ENCODE data around the gene NGB. TPM values are rescaled to one million over a fixed set of nuclear protein-coding genes. Genes with fewer than 3 reads are reported as not detected.

The NGB gene
- total and polyA plus RNA-seq, 2 donors (not counting 1 experiment from before 2014, with no cell fraction given), result not detected

DNA sequence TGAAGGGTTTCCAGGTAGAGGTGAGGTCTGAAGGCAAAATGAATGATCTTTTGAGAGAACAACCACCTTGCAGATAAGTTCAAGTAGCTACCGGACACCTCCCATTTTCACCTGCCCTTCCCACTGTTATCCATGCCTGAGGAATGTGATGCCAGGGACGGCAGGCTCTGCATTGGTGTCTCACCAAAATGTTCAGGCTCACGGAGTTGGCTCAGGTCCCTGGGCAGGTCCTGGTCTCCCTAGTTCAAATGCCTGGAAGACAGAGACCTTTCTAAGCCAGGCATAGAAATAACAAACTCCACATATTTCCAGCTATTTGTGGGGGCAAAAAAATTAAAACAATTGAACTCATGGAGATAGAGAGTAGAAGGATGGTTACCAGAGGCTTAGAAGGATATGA, 53.5 kb downstream of the NGB start:
- TF ChIP-seq, protein P1, sequence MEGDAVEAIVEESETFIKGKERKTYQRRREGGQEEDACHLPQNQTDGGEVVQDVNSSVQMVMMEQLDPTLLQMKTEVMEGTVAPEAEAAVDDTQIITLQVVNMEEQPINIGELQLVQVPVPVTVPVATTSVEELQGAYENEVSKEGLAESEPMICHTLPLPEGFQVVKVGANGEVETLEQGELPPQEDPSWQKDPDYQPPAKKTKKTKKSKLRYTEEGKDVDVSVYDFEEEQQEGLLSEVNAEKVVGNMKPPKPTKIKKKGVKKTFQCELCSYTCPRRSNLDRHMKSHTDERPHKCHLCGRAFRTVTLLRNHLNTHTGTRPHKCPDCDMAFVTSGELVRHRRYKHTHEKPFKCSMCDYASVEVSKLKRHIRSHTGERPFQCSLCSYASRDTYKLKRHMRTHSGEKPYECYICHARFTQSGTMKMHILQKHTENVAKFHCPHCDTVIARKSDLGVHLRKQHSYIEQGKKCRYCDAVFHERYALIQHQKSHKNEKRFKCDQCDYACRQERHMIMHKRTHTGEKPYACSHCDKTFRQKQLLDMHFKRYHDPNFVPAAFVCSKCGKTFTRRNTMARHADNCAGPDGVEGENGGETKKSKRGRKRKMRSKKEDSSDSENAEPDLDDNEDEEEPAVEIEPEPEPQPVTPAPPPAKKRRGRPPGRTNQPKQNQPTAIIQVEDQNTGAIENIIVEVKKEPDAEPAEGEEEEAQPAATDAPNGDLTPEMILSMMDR (IDR thresholded peaks at IDR 0.05), result no peak
- TF ChIP-seq EZH2 (IDR thresholded peaks at IDR 0.05; ENCODE audit: borderline replicate concordance, insufficient read depth, low read depth, low read length, poor library complexity, severe bottlenecking), result no peak
- Histone ChIP-seq H2AFZ (ENCODE audit: insufficient read depth, low read depth, low read length, poor library complexity, severe bottlenecking) (no peak overlapping the region), H3K4me2 (replicated peaks; ENCODE audit: low read depth, low read length, poor library complexity, severe bottlenecking) (no peak overlapping the region), H3K36me3 (replicated peaks in 1 of 2; ENCODE audit: control extremely low read depth in 1 of 2, control insufficient read depth in 1 of 2, extremely low read depth in 1 of 2, insufficient read depth in 2 of 2, low read length in 1 of 2) (no peaks in the 10 kb centered on the region), H3K79me2 (ENCODE audit: control insufficient read depth, insufficient read depth, low read length) (no peaks in the 10 kb centered on the region), H3K9me3 (ENCODE audit: control extremely low read depth in 1 of 3, control insufficient read depth in 2 of 3, insufficient read depth in 1 of 3, low read length in 2 of 3) (peaks cover 0 to 4% (median 0%) of the 10 kb centered on the region in 3 donors), H3K4me1 (ENCODE audit: control insufficient read depth in 2 of 2, insufficient read depth in 2 of 2, low read length in 2 of 2) (peaks cover 0 to 8% of the 10 kb centered on the region in 2 donors), H4K20me1 (ENCODE audit: control insufficient read depth, insufficient read depth, low read length, poor library complexity, severe bottlenecking) (no peaks in the 10 kb centered on the region), H3K9ac (ENCODE audit: low read length) (no peak overlapping the region), H3K27me3 (replicated peaks in 1 of 4; ENCODE audit: control extremely low read depth in 1 of 4, control insufficient read depth in 3 of 4, insufficient read depth in 4 of 4, low read length in 3 of 4) (peaks cover 0 to 9% (median 4%) of the 10 kb centered on the region in 4 experiments), H3K27ac (ENCODE audit: low read length in 2 of 2) (no peak overlapping the region), H3K4me3 (ENCODE audit: control extremely low read depth in 1 of 5, extremely low read depth in 1 of 5, insufficient read depth in 1 of 5, low read depth in 2 of 5, low read length in 4 of 5) (no peak overlapping the region)
- 74% methylated on average over 3 of the region's 3 CpGs for WGBS (ENCODE audit: insufficient coverage)
- peaks cover 6% of the 10 kb centered on the region for H3K4me1 Mint-ChIP-seq
- DNase-seq, result no peak
- H3K27me3 Mint-ChIP-seq, result peaks cover 28% of the 10 kb centered on the region
- H3K9me3 Mint-ChIP-seq (ENCODE audit: insufficient read depth), result no peaks in the 10 kb centered on the region
- ChIA-PET POLR2A (interaction anchor here (0.6 kb wide), 1 partner anchor 12 kb away, joined by 3 read pairs; no protein-coding TSS in a partner anchor), CTCF (no interaction called here)
- no peak overlapping the region for H3K4me3 Mint-ChIP-seq
- intact Hi-C loops (cut with micrococcal nuclease), result no loop called here
- H3K27ac Mint-ChIP-seq, result no peak overlapping the region
- ATAC-seq (ENCODE audit: low read depth), result no peak

Small RNAs within 50 kb of the gene (small RNA-seq; reads per million reads assigned to genes)
- gene MIR1260A (ENCODE audit: insufficient read length, low read depth, low replicate concordance), result not detected

Other genes starting within 250 kb of the NGB start
- 32.8 and 34.0 TPM in 2 replicates for gene IRF2BPL, start 242.5 kb downstream of the NGB start, total RNA-seq
- gene IRF2BPL, start 242.5 kb downstream of the NGB start, polyA plus RNA-seq, result 27.9 and 29.1 TPM in 2 replicates
- 46.8 and 47.0 TPM in 2 replicates for gene CIPC, start 172.9 kb downstream of the NGB start, total RNA-seq
- 10.7 and 13.3 TPM in 2 replicates for gene CIPC, start 172.9 kb downstream of the NGB start, polyA plus RNA-seq
- 0.12 TPM in 1 of 2 replicates, not detected in the other for gene ZDHHC22, start 129.4 kb downstream of the NGB start, total RNA-seq
- not detected in 2 replicates for gene ZDHHC22, start 129.4 kb downstream of the NGB start, polyA plus RNA-seq
- 3.2 and 4.2 TPM in 2 replicates for gene TMEM63C, start 89.4 kb downstream of the NGB start, total RNA-seq
- 0.59 and 0.63 TPM in 2 replicates for gene TMEM63C, start 89.4 kb downstream of the NGB start, polyA plus RNA-seq
- gene POMT2, start 49.7 kb upstream of the NGB start, total RNA-seq, result 36.6 and 44.1 TPM in 2 replicates
- 14.3 and 15.8 TPM in 2 replicates for gene POMT2, start 49.7 kb upstream of the NGB start, polyA plus RNA-seq
- 25.6 and 26.2 TPM in 2 replicates for gene GSTZ1, start 49.8 kb upstream of the NGB start, total RNA-seq
- gene GSTZ1, start 49.8 kb upstream of the NGB start, polyA plus RNA-seq, result 10.9 and 12.7 TPM in 2 replicates
- gene TMED8, start 105.9 kb upstream of the NGB start, total RNA-seq, result 43.8 and 44.7 TPM in 2 replicates
- 13.1 and 18.9 TPM in 2 replicates for gene TMED8, start 105.9 kb upstream of the NGB start, polyA plus RNA-seq
- 0.96 and 1.00 TPM in 2 replicates for gene SAMD15, start 106.2 kb upstream of the NGB start, total RNA-seq
- 0.03 and 0.07 TPM in 2 replicates for gene SAMD15, start 106.2 kb upstream of the NGB start, polyA plus RNA-seq
- 1.5 TPM in 2 replicates for gene NOXRED1, start 152.3 kb upstream of the NGB start, total RNA-seq
- 0.42 and 0.61 TPM in 2 replicates for gene NOXRED1, start 152.3 kb upstream of the NGB start, polyA plus RNA-seq
- gene VIPAS39, start 186.4 kb upstream of the NGB start, total RNA-seq, result 25.3 and 25.9 TPM in 2 replicates
- gene VIPAS39, start 186.4 kb upstream of the NGB start, polyA plus RNA-seq, result 14.1 and 17.4 TPM in 2 replicates
- 87.5 and 112 TPM in 2 replicates for gene AHSA1, start 186.9 kb upstream of the NGB start, total RNA-seq
- 82.5 and 83.2 TPM in 2 replicates for gene AHSA1, start 186.9 kb upstream of the NGB start, polyA plus RNA-seq
- gene ISM2, start 227.6 kb upstream of the NGB start, total RNA-seq, result 0.30 TPM in 1 of 2 replicates, not detected in the other
- gene ISM2, start 227.6 kb upstream of the NGB start, polyA plus RNA-seq, result not detected in 2 replicates

Measured in B cell (primary cell).